Upper lobe of right lung (tissue), 1 donor: ENCODE measurements around the gene PRDM16. TPM values are rescaled to one million over a fixed set of nuclear protein-coding genes. Genes with fewer than 3 reads are reported as not detected.

Experiments
- ATAC-seq: fragments of 200-7000 bp; cut with Tn5 transposase; one replicate; pipeline ENCODE4 v1.9.1; 2020; ENCODE audit warnings: mild to moderate bottlenecking, moderate library complexity
- DNase-seq: peaks from one replicate; pipeline ENCODE4 v3.0.0-alpha.2; 2020
- H3K27ac ChIP-seq: fragments of 200-600 bp; one replicate; pipeline ENCODE4 v1.8.0; 2022
- H3K27me3 ChIP-seq: fragments of 200-600 bp; one replicate; pipeline ENCODE4 v1.8.0; 2022; ENCODE audit warnings: mild to moderate bottlenecking
- H3K36me3 ChIP-seq: fragments of 200-600 bp; one replicate; pipeline ENCODE4 v1.8.0; 2022
- H3K4me1 ChIP-seq: fragments of 200-600 bp; one replicate; pipeline ENCODE4 v1.8.0; 2022
- H3K4me3 ChIP-seq: fragments of 200-600 bp; one replicate; pipeline ENCODE4 v1.8.0; 2022; ENCODE audit warnings: mild to moderate bottlenecking
- H3K9me3 ChIP-seq: fragments of 200-600 bp; one replicate; pipeline ENCODE4 v1.8.0; 2022
- CTCF ChIP-seq: fragments of 200-600 bp; IDR thresholded peaks from one replicate; pipeline ENCODE4 v1.8.0; 2022; ENCODE audit warnings: antibody characterized with exemption
- intact Hi-C: fragments of 100-400 bp; cut with DNase I; formaldehyde crosslinking; loops from one replicate; pipeline ENCODE4 v1.11.0; 2022
- total RNA-seq: library from RNA; stranded (reverse); fragmentation: NEBNext Ultra II Directional; extraction: Animal tissue kit (Norgen Biotek cat#: 25700); gene quantifications from one replicate; pipeline ENCODE4 v1.2.1, GENCODE V29; 2021
- donor health status: DM: no; HTN: yes; CAD: no; lungs with severe emphysema.

PRDM16 gene
- total RNA-seq, 1 donor from 2014 or later, result 21.0 TPM

DNA sequence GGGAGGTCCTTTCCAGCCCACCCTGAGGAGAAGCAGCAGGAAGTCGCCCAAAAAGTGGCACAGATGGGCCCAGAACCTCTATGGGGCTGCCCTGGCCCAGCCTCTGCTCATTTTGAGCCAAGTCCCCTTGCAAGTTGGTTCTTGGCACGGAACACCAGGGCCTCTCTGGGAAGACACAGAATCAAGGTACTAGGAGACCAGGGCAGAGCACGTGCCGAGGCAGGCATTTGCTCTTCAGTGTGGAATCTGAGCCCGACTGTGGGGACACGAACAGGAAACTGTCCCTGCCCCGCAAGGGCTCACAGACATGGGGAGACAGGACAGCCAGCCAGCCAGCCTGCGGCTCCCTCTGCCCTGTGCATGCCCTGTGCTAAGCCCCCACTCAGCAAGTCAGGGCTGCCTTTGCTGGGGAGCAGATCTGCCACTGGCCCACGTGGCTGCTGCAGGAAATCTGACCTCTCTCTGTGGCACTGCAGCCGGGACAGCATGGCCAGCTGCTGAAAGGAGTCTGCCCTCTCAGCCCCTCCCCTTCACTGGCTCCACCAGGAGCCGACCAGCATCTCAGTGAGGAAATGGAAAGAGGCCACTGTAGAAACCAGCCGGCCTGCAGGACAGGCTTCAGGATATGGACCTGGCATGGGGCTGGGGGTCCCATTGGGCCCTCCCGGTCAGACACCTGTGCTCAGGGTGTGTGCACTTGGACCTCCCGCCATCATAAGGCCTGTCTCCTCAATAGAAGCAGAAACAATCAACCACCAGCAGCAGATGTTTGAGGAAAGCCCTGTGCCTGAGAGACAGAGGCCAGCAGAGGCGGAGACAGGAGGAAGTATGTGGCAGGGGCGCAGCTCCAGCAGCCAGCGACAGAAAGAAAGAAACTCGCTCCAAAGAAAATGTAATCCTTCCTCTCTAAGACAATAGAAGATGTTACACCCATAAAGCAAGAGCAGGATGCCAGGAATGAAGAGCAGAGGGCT is 389.2 kb downstream of the PRDM16 start:
- H3K27me3 ChIP-seq, result peaks cover 10% of the 10 kb centered on the region
- H3K36me3 ChIP-seq, result no peaks in the 10 kb centered on the region
- H3K9me3 ChIP-seq, result no peaks in the 10 kb centered on the region
- DNase-seq (no peak), ATAC-seq (no peak)
- H3K4me1 ChIP-seq, result peaks cover 4% of the 10 kb centered on the region
- no peak for TF ChIP-seq CTCF
- no peak overlapping the region for H3K4me3 ChIP-seq
- no peak overlapping the region for H3K27ac ChIP-seq
- intact Hi-C loops, result loop anchor here (10.0 kb wide), 1 partner anchor 267 kb away; no protein-coding TSS in a partner anchor

- H3K4me3 ChIP-seq, result no peak overlapping the region
- H3K36me3 ChIP-seq, result no peaks in the 10 kb centered on the region
- no peak overlapping the region for H3K27ac ChIP-seq
- ATAC-seq (no peak), DNase-seq (no peak)
- no peak for TF ChIP-seq CTCF
- H3K4me1 ChIP-seq, result no peaks in the 10 kb centered on the region
- intact Hi-C loops, result loop anchor here (10.0 kb wide), 1 partner anchor 266 kb away; no protein-coding TSS in a partner anchor
- no peaks in the 10 kb centered on the region for H3K27me3 ChIP-seq
- no peaks in the 10 kb centered on the region for H3K9me3 ChIP-seq
Observed at GRCh38 chr1:3459051-3459908, 390.3 kb downstream of the PRDM16 start.

GRCh38 chr1:3459940-3460671 is 391.1 kb downstream of the PRDM16 start:
- no peak overlapping the region for H3K27ac ChIP-seq
- H3K4me1 ChIP-seq, result no peaks in the 10 kb centered on the region
- no peaks in the 10 kb centered on the region for H3K36me3 ChIP-seq
- DNase-seq (no peak), ATAC-seq (no peak)
- no peaks in the 10 kb centered on the region for H3K27me3 ChIP-seq
- intact Hi-C loops, result loop anchor here (10.0 kb wide), 1 partner anchor 265 kb away; no protein-coding TSS in a partner anchor
- H3K9me3 ChIP-seq, result no peaks in the 10 kb centered on the region
- no peak overlapping the region for H3K4me3 ChIP-seq
- TF ChIP-seq CTCF, result no peak

DNA sequence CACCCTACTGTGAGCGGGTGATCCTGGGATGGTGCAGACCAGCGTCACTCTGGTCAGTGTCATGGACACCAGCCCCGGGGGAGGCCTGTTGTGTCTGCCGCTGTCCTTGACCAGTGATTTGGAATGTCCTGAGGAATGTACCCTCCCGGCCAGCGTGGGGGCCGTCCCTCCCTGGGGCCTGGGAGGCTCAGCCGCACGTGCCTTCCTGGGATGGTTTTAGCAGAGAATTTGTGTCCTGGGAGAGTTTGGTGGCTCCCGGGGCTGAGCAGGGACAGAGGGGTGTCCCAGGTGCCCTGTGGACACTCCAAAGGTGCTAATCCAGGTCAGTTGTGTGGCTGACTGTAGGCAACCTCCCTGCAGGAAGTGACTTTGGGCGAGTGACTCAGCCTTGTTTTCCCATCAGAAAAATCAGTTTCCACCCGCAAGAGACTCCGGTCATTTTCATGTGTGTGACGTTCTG is 391.7 kb downstream of the PRDM16 start:
- Histone ChIP-seq H3K27me3 (no peaks in the 10 kb centered on the region), H3K4me3 (no peak overlapping the region), H3K27ac (no peak overlapping the region), H3K4me1 (no peaks in the 10 kb centered on the region), H3K9me3 (no peaks in the 10 kb centered on the region), H3K36me3 (no peaks in the 10 kb centered on the region)
- DNase-seq, result no peak
- ATAC-seq, result no peak
- TF ChIP-seq CTCF, result no peak
- intact Hi-C loops, result no loop called here
